LNCaP clone FGC (cell line): Measurements from ENCODE around the gene NPSR1.

Experiments used
- DNase-seq: peaks from one replicate; pipeline ENCODE4 v3.0.0-alpha.2; 2011; ENCODE audit warnings: low read depth
- H3K4me3 ChIP-seq: 2 replicates; pipeline ENCODE4 v1.5.1; 2011; ENCODE audit warnings: mild to moderate bottlenecking, low read depth, low read length, control low read depth
- TF ChIP-seq, protein P1 (sequence below): IDR thresholded peaks from 2 replicates; pipeline ENCODE4 v1.5.1; 2012; ENCODE audit warnings: mild to moderate bottlenecking; ENCODE audit not compliant: control insufficient read depth, insufficient read depth; ENCODE audit errors: extremely low read depth

Gene NPSR1

DNA sequence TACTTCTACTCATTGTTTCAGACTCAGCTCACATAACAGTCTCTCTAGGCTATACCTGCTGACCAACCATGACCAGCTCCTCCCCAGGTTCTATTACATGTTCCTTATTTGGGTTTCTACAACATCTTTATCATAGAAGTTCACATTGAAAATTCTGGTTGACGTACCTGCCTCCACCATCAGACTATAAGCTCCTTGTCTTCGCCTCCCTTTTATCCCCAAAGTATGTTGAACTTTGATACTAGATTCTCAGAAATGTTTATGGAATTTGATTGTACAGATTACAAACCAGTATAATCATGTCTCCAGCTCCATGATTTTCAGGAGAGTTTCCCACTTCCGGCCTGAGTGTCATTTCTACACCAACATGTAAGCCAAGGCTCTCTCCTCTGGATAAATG is 15.0 kb downstream of the NPSR1 start:
- TF ChIP-seq, protein P1, sequence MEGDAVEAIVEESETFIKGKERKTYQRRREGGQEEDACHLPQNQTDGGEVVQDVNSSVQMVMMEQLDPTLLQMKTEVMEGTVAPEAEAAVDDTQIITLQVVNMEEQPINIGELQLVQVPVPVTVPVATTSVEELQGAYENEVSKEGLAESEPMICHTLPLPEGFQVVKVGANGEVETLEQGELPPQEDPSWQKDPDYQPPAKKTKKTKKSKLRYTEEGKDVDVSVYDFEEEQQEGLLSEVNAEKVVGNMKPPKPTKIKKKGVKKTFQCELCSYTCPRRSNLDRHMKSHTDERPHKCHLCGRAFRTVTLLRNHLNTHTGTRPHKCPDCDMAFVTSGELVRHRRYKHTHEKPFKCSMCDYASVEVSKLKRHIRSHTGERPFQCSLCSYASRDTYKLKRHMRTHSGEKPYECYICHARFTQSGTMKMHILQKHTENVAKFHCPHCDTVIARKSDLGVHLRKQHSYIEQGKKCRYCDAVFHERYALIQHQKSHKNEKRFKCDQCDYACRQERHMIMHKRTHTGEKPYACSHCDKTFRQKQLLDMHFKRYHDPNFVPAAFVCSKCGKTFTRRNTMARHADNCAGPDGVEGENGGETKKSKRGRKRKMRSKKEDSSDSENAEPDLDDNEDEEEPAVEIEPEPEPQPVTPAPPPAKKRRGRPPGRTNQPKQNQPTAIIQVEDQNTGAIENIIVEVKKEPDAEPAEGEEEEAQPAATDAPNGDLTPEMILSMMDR = no peak
- no peak overlapping the region for H3K4me3 ChIP-seq

GRCh38 chr7:34675749-34676374 is 17.8 kb downstream of the NPSR1 start:
- no peak for DNase-seq
- no peak overlapping the region for H3K4me3 ChIP-seq
- TF ChIP-seq, protein P1 = peak; percentile 79

More for the DNA sequence above, 15.0 kb downstream of the NPSR1 start:
- DNase-seq = no peak

DNA sequence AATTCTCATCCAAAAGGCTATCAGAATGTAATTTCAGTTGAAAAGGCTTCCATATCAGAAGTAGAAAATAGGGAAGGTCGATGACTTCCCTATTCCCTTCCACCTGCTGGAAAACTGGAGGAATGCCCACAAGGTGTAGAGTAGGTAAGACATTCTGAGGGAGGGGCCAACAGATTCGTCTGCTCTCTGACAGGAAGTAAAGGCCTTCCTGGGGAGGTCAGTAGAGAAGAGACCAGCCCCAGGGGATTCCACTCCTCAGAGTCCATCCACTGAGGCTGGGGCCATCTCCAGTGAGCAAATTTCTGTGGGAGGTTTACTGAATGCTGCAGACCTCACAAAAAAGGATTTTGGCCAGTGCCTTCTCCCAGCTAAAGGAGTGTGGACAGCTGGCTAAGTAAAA is 19.5 kb downstream of the NPSR1 start:
- TF ChIP-seq, protein P1 = no peak
- DNase-seq = no peak
- no peak overlapping the region for H3K4me3 ChIP-seq

- H3K4me3 ChIP-seq = no peak overlapping the region
- no peak for DNase-seq
- TF ChIP-seq, protein P1 = no peak
These were observed 29.5 kb downstream of the NPSR1 start for GRCh38 chr7:34687529-34687928.

DNA sequence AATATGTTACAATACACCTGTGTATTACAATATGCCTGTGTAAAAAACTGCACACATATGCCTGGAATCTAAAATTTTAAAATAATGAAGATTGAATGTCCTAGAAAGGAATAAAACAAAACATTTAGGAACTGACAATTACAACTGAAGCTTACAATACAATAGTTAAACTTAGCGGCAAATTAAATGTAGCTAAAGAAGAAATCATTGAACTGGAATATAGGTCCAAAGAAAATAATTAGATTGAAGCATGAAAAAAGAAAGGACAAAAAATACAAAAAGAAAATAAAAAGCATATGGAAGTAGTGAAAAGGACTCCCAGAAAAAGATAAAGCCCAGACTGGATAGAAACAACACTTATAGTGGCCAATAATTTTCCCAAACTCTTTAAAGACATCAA is 38.4 kb downstream of the NPSR1 start:
- TF ChIP-seq, protein P1 = no peak
- H3K4me3 ChIP-seq = no peak overlapping the region
- DNase-seq = no peak

DNA sequence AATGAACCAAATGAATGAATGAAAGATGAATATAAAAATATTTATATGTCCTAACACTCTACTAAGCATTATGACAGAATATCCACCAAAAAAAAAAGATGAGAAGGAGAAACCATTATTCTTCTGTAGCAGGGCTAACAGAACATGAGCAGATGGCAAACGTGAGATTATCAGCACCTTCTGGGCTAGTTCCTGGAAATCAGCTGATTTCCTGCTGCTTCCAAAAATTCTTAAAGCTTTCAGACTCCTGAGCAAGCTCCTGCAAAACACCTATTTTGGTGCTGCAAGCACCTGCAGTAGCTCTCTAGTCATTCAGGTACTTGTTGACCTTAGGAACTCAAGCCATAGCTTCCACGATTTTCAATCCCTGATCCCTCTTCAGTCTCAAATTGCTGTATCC is 51.8 kb downstream of the NPSR1 start:
- DNase-seq = no peak
- no peak overlapping the region for H3K4me3 ChIP-seq
- TF ChIP-seq, protein P1 = no peak

GRCh38 chr7:34718867-34719266 is 60.8 kb downstream of the NPSR1 start:
- DNase-seq = peak; percentile 10
- TF ChIP-seq, protein P1 = 0 out of 2 replicates have a peak, but pooled peaks have one; percentile 4
- no peak overlapping the region for H3K4me3 ChIP-seq
